ENCODE data around the gene UBE2Z. TPM values are rescaled to one million over a fixed set of nuclear protein-coding genes. Genes with fewer than 3 reads are reported as not detected.

Gene UBE2Z
- total RNA-seq, 1 experiment from 2014 or later = 119 TPM

DNA sequence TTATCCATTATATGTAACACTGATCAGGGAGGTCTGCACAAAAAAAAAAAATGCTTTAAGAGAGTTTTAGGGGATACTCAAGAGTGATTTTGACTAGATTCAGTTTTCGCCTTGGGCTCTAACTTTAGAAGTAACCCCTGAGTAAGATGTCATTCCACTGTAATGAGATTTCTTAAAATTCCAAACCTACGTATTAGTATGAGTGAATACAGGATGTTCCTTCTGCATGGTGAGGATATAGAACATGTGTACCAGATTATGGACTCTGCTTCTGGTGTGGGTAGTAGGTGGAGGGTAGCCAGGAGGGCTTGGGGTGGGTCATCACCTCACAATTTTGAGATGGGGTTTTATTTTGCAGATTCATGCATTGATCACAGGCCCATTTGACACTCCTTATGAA, 4.3 kb downstream of the UBE2Z start:
- TF ChIP-seq SIN3A (IDR thresholded peaks at IDR 0.05; ENCODE audit: low read depth) (no peak), POLR2A (IDR thresholded peaks at IDR 0.05; ENCODE audit: borderline replicate concordance, extremely low read depth, insufficient read depth, insufficient read length) (no peak), EZH2 (IDR thresholded peaks at IDR 0.05) (no peak), MAX (IDR thresholded peaks at IDR 0.05) (no peak), ZFX (IDR thresholded peaks at IDR 0.05) (no peak), SRF (IDR thresholded peaks at IDR 0.05; ENCODE audit: low read depth) (no peak), CEBPB (IDR thresholded peaks at IDR 0.05; ENCODE audit: low read depth) (no peak), REST (IDR thresholded peaks at IDR 0.05; ENCODE audit: low read depth) (no peak), ELF1 (IDR thresholded peaks at IDR 0.05; ENCODE audit: borderline replicate concordance, low read depth) (no peak), EGR1 (IDR thresholded peaks at IDR 0.05; ENCODE audit: low read depth) (no peak), JUND (IDR thresholded peaks at IDR 0.05) (no peak), YY1 (IDR thresholded peaks at IDR 0.05; ENCODE audit: extremely low read depth, insufficient replicate concordance, low read depth, low read length) (no peak), SP1 (IDR thresholded peaks at IDR 0.05; ENCODE audit: low read depth) (no peak), FOSL1 (IDR thresholded peaks at IDR 0.05; ENCODE audit: low read depth) (no peak), ZNF274 (IDR thresholded peaks at IDR 0.05; ENCODE audit: low read depth, low read length) (no peak), CBX3 (IDR thresholded peaks at IDR 0.05; ENCODE audit: low read depth) (no peak), RAD21 (IDR thresholded peaks at IDR 0.05; ENCODE audit: low read depth) (no peak), POLR2AphosphoS5 (IDR thresholded peaks at IDR 0.05; ENCODE audit: low read depth, low read length) (no peak)
- TF ChIP-seq, protein P1, sequence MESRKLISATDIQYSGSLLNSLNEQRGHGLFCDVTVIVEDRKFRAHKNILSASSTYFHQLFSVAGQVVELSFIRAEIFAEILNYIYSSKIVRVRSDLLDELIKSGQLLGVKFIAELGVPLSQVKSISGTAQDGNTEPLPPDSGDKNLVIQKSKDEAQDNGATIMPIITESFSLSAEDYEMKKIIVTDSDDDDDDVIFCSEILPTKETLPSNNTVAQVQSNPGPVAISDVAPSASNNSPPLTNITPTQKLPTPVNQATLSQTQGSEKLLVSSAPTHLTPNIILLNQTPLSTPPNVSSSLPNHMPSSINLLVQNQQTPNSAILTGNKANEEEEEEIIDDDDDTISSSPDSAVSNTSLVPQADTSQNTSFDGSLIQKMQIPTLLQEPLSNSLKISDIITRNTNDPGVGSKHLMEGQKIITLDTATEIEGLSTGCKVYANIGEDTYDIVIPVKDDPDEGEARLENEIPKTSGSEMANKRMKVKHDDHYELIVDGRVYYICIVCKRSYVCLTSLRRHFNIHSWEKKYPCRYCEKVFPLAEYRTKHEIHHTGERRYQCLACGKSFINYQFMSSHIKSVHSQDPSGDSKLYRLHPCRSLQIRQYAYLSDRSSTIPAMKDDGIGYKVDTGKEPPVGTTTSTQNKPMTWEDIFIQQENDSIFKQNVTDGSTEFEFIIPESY (IDR thresholded peaks at IDR 0.05; ENCODE audit: extremely low read depth, insufficient replicate concordance, low read length) = no peak
- Histone ChIP-seq H3K4me3 (replicated peaks in 1 of 2; ENCODE audit: low read depth in 1 of 2, low read length in 2 of 2) (no peak overlapping the region), H3K9ac (ENCODE audit: low read length) (no peak overlapping the region), H2AFZ (ENCODE audit: low read depth, low read length, poor library complexity, severe bottlenecking) (no peak overlapping the region), H3K27me3 (ENCODE audit: insufficient read depth, low read length) (no peaks in the 10 kb centered on the region), H3K36me3 (ENCODE audit: control insufficient read depth in 1 of 2, insufficient read depth in 2 of 2, low read length in 2 of 2) (peaks cover 53 to 64% of the 10 kb centered on the region in 2 experiments), H3K9me3 (ENCODE audit: control insufficient read depth in 1 of 2, insufficient read depth in 1 of 2, low read depth in 1 of 2, low read length in 2 of 2) (no peaks in the 10 kb centered on the region), H3K4me1 (ENCODE audit: control insufficient read depth in 1 of 2, insufficient read depth in 2 of 2, low read length in 2 of 2) (peaks cover 15 to 23% of the 10 kb centered on the region in 2 experiments), H3K27ac (ENCODE audit: low read depth, low read length) (no peak overlapping the region), H3K4me2 (ENCODE audit: low read length) (no peak overlapping the region), H4K20me1 (ENCODE audit: insufficient read depth) (peaks cover 40% of the 10 kb centered on the region), H3K79me2 (ENCODE audit: insufficient read depth, low read length) (peaks cover 90% of the 10 kb centered on the region), H3K9me2 (ENCODE audit: insufficient read depth) (no peaks in the 10 kb centered on the region)
- no TSS peak for BruUV-seq (replicated peaks)
- RAD21 ChIA-PET (ENCODE audit: low non-redundant PET in 1 of 2, low total read pairs in 2 of 2, uncharacterized antibody in 2 of 2, unreplicated experiment in 2 of 2) = no interaction called here
- POLR2A ChIA-PET = no interaction called here
- CTCF ChIA-PET = no interaction called here
- intact Hi-C loops (cut with micrococcal nuclease) = no loop called here
- DNase-seq (ENCODE audit: low read depth, low spot score) = no peak
- ATAC-seq = no peak

Data from HCT116 (cell line).